Measurements from ENCODE around the gene ZC3HAV1. TPM values are rescaled to one million over a fixed set of nuclear protein-coding genes. Genes with fewer than 3 reads are reported as not detected.

Gene ZC3HAV1
- total and polyA plus RNA-seq, 2 of the 13 experiments (the other 11 are each of a cell fraction or from before 2014, with no cell fraction given), result 12.7 to 23.7 TPM

- peak; percentile 58; the same call in 1 of the 2 replicates for TF ChIP-seq CBX2 (IDR thresholded peaks at IDR 0.05; ENCODE audit: low read depth, low read length)
- TF ChIP-seq CBX2 (CRISPR knock-in tag; IDR thresholded peaks at IDR 0.05; ENCODE audit: low read depth), result 0 out of 2 replicates have a peak, but pooled peaks have one; percentile 65
- no peak for TF ChIP-seq ZFAT (CRISPR knock-in tag; conservative IDR thresholded peaks at IDR 0.05)
- peak; percentile 78; the same call in 1 of the 2 replicates for TF ChIP-seq ZNF138 (CRISPR knock-in tag; IDR thresholded peaks at IDR 0.05; ENCODE audit: low read depth)
- peak; percentile 74 for TF ChIP-seq JARID2 (CRISPR knock-in tag; IDR thresholded peaks at IDR 0.05; ENCODE audit: insufficient replicate concordance)
- TF ChIP-seq NFYB (CRISPR knock-in tag; IDR thresholded peaks at IDR 0.05), result no peak
- TF ChIP-seq ZBTB37 (CRISPR knock-in tag; IDR thresholded peaks at IDR 0.05), result no peak
- TF ChIP-seq ZFP90 (CRISPR knock-in tag; IDR thresholded peaks at IDR 0.05; ENCODE audit: borderline replicate concordance), result 0 out of 2 replicates have a peak, but pooled peaks have one; percentile 27
- peak; percentile 76; the same call in 1 of the 2 replicates for TF ChIP-seq MIXL1 (CRISPR knock-in tag; IDR thresholded peaks at IDR 0.05)
- TF ChIP-seq REST (IDR thresholded peaks at IDR 0.05; ENCODE audit: borderline replicate concordance in 1 of 2, low read depth in 1 of 2, low read length in 2 of 2), result peak in 1 of 2 experiments; percentile 29; a peak in 1 of 4 replicates
- TF ChIP-seq KMT2B (CRISPR knock-in tag; IDR thresholded peaks at IDR 0.05), result peak; percentile 99
- peak; percentile 37; the same call in 1 of the 2 replicates for TF ChIP-seq ZC3H13 (CRISPR knock-in tag; IDR thresholded peaks at IDR 0.05)
- TF ChIP-seq ZNF280D (CRISPR knock-in tag; IDR thresholded peaks at IDR 0.05), result peak; percentile 71; the same call in 1 of the 2 replicates
- 0 out of 2 replicates have a peak, but pooled peaks have one; percentile 68 for TF ChIP-seq NFAT5 (CRISPR knock-in tag; IDR thresholded peaks at IDR 0.05)
Measured at GRCh38 chr7:139133335-139134139, 24.0 kb upstream of the ZC3HAV1 start (continued).
